Measurements from ENCODE around the gene CCL14. TPM values are rescaled to one million over a fixed set of nuclear protein-coding genes. Genes with fewer than 3 reads are reported as not detected.

Gene CCL14
- total and polyA plus RNA-seq, 2 of the 8 experiments (the other 6 are each of a cell fraction or from before 2014, with no cell fraction given), result not detected

DNA sequence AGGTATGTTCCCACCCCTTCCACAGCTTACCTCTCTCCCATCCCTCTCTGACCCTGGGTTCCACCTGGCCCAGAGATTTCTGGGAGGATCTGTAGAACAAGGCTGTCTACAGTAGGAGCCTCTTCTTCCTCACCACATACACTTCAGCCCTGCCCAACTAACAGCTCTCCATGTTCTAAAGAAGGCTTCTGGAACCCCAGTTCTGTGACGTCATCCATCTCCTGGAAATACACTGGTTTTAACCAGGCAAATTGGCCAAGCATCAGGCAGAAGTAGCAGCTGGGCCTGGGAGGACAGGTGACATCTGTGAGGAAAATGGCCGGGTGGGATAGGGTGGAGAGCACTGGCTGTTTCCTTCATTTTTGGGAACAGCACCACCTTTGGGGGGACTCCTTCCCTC, 43.0 kb downstream of the CCL14 start, which contains the start of gene LYZL6 (continued):
- TF ChIP-seq, protein P1, sequence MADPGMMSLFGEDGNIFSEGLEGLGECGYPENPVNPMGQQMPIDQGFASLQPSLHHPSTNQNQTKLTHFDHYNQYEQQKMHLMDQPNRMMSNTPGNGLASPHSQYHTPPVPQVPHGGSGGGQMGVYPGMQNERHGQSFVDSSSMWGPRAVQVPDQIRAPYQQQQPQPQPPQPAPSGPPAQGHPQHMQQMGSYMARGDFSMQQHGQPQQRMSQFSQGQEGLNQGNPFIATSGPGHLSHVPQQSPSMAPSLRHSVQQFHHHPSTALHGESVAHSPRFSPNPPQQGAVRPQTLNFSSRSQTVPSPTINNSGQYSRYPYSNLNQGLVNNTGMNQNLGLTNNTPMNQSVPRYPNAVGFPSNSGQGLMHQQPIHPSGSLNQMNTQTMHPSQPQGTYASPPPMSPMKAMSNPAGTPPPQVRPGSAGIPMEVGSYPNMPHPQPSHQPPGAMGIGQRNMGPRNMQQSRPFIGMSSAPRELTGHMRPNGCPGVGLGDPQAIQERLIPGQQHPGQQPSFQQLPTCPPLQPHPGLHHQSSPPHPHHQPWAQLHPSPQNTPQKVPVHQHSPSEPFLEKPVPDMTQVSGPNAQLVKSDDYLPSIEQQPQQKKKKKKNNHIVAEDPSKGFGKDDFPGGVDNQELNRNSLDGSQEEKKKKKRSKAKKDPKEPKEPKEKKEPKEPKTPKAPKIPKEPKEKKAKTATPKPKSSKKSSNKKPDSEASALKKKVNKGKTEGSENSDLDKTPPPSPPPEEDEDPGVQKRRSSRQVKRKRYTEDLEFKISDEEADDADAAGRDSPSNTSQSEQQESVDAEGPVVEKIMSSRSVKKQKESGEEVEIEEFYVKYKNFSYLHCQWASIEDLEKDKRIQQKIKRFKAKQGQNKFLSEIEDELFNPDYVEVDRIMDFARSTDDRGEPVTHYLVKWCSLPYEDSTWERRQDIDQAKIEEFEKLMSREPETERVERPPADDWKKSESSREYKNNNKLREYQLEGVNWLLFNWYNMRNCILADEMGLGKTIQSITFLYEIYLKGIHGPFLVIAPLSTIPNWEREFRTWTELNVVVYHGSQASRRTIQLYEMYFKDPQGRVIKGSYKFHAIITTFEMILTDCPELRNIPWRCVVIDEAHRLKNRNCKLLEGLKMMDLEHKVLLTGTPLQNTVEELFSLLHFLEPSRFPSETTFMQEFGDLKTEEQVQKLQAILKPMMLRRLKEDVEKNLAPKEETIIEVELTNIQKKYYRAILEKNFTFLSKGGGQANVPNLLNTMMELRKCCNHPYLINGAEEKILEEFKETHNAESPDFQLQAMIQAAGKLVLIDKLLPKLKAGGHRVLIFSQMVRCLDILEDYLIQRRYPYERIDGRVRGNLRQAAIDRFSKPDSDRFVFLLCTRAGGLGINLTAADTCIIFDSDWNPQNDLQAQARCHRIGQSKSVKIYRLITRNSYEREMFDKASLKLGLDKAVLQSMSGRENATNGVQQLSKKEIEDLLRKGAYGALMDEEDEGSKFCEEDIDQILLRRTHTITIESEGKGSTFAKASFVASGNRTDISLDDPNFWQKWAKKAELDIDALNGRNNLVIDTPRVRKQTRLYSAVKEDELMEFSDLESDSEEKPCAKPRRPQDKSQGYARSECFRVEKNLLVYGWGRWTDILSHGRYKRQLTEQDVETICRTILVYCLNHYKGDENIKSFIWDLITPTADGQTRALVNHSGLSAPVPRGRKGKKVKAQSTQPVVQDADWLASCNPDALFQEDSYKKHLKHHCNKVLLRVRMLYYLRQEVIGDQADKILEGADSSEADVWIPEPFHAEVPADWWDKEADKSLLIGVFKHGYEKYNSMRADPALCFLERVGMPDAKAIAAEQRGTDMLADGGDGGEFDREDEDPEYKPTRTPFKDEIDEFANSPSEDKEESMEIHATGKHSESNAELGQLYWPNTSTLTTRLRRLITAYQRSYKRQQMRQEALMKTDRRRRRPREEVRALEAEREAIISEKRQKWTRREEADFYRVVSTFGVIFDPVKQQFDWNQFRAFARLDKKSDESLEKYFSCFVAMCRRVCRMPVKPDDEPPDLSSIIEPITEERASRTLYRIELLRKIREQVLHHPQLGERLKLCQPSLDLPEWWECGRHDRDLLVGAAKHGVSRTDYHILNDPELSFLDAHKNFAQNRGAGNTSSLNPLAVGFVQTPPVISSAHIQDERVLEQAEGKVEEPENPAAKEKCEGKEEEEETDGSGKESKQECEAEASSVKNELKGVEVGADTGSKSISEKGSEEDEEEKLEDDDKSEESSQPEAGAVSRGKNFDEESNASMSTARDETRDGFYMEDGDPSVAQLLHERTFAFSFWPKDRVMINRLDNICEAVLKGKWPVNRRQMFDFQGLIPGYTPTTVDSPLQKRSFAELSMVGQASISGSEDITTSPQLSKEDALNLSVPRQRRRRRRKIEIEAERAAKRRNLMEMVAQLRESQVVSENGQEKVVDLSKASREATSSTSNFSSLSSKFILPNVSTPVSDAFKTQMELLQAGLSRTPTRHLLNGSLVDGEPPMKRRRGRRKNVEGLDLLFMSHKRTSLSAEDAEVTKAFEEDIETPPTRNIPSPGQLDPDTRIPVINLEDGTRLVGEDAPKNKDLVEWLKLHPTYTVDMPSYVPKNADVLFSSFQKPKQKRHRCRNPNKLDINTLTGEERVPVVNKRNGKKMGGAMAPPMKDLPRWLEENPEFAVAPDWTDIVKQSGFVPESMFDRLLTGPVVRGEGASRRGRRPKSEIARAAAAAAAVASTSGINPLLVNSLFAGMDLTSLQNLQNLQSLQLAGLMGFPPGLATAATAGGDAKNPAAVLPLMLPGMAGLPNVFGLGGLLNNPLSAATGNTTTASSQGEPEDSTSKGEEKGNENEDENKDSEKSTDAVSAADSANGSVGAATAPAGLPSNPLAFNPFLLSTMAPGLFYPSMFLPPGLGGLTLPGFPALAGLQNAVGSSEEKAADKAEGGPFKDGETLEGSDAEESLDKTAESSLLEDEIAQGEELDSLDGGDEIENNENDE (IDR thresholded peaks at IDR 0.05; ENCODE audit: insufficient replicate concordance, low read length), result no peak
- TF ChIP-seq POLR2AphosphoS5 (IDR thresholded peaks at IDR 0.05; ENCODE audit: low read depth, low read length), result no peak
- no peak for TF ChIP-seq BCL11A (IDR thresholded peaks at IDR 0.05; ENCODE audit: low read depth in 2 of 2, low read length in 2 of 2)
- no peak for TF ChIP-seq BACH1 (IDR thresholded peaks at IDR 0.05; ENCODE audit: low read length)
- TF ChIP-seq RAD21 (IDR thresholded peaks at IDR 0.05 in 1 of 2, conservative IDR thresholded peaks at IDR 0.05 in 1 of 2; ENCODE audit: low read depth in 2 of 2, low read length in 2 of 2), result no peak
- no peak for TF ChIP-seq SP2 (IDR thresholded peaks at IDR 0.05; ENCODE audit: low read length)
- TF ChIP-seq, protein P2, sequence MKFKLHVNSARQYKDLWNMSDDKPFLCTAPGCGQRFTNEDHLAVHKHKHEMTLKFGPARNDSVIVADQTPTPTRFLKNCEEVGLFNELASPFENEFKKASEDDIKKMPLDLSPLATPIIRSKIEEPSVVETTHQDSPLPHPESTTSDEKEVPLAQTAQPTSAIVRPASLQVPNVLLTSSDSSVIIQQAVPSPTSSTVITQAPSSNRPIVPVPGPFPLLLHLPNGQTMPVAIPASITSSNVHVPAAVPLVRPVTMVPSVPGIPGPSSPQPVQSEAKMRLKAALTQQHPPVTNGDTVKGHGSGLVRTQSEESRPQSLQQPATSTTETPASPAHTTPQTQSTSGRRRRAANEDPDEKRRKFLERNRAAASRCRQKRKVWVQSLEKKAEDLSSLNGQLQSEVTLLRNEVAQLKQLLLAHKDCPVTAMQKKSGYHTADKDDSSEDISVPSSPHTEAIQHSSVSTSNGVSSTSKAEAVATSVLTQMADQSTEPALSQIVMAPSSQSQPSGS (IDR thresholded peaks at IDR 0.05; ENCODE audit: low read length), result no peak
- no peak for TF ChIP-seq CBX8 (IDR thresholded peaks at IDR 0.05; ENCODE audit: borderline replicate concordance, low read depth, low read length)
- TF ChIP-seq KDM5A (IDR thresholded peaks at IDR 0.05; ENCODE audit: low read length), result no peak
- TF ChIP-seq SRF (IDR thresholded peaks at IDR 0.05; ENCODE audit: low read depth, low read length), result no peak
